ENCODE measurements around the gene RGS19.

Gene RGS19

GRCh38 chr20:64100946-64101688 is 21.8 kb upstream of the RGS19 start:
- ChIA-PET CTCF (interaction anchor here (1.4 to 2.2 kb wide), 3 partner anchors 10 to 16 kb away, joined by 4 to 7 read pairs (median 7); no protein-coding TSS in a partner anchor), POLR2A (no interaction called here)
- TF ChIP-seq CTCF (IDR thresholded peaks at IDR 0.05; ENCODE audit: insufficient read depth, low read length, missing control alignments), result no peak
- no peak overlapping the region for H3K4me3 ChIP-seq (ENCODE audit: low read depth, low read length)
- no peak for DNase-seq (ENCODE audit: low read depth, low spot score)

- no peak for DNase-seq (ENCODE audit: low read depth, low spot score)
- no peak for TF ChIP-seq CTCF (IDR thresholded peaks at IDR 0.05; ENCODE audit: insufficient read depth, low read length, missing control alignments)
- H3K4me3 ChIP-seq (ENCODE audit: low read depth, low read length), result no peak overlapping the region
- ChIA-PET POLR2A (no interaction called here), CTCF (interaction anchor here (1.1 to 2.2 kb wide), 3 partner anchors 15 to 21 kb away, joined by 3 to 7 read pairs (median 4); partner anchors contain the start of genes OPRL1 and RGS19)
Observed at GRCh38 chr20:64100566-64100888, 21.2 kb upstream of the RGS19 start.

- ChIA-PET CTCF (interaction anchor here (1.0 to 1.5 kb wide), 3 partner anchors 20 to 61 kb away, joined by 3 to 6 read pairs (median 4); partner anchors contain the start of genes OPRL1 and RGS19), POLR2A (no interaction called here)
- no peak for DNase-seq (ENCODE audit: low read depth, low spot score)
- H3K4me3 ChIP-seq (ENCODE audit: low read depth, low read length), result no peak overlapping the region
- no peak for TF ChIP-seq CTCF (IDR thresholded peaks at IDR 0.05; ENCODE audit: insufficient read depth, low read length, missing control alignments)
Observed at GRCh38 chr20:64099880-64100565, 20.7 kb upstream of the RGS19 start.

- no peak for DNase-seq (ENCODE audit: low read depth, low spot score)
- ChIA-PET POLR2A (no interaction called here), CTCF (interaction anchor here (1.0 to 1.5 kb wide), 3 partner anchors 20 to 60 kb away, joined by 3 to 6 read pairs (median 4); partner anchors contain the start of genes OPRL1 and RGS19)
- no peak for TF ChIP-seq CTCF (IDR thresholded peaks at IDR 0.05; ENCODE audit: insufficient read depth, low read length, missing control alignments)
- no peak overlapping the region for H3K4me3 ChIP-seq (ENCODE audit: low read depth, low read length)
Observed at GRCh38 chr20:64099086-64099786, 19.9 kb upstream of the RGS19 start.

GRCh38 chr20:64098471-64099013 is 19.2 kb upstream of the RGS19 start:
- ChIA-PET CTCF (interaction anchor here (1.5 kb wide), 1 partner anchor 21 kb away, joined by 6 read pairs; no protein-coding TSS in a partner anchor), POLR2A (no interaction called here)
- no peak overlapping the region for H3K4me3 ChIP-seq (ENCODE audit: low read depth, low read length)
- no peak for TF ChIP-seq CTCF (IDR thresholded peaks at IDR 0.05; ENCODE audit: insufficient read depth, low read length, missing control alignments)
- no peak for DNase-seq (ENCODE audit: low read depth, low spot score)

Data from AG04449 (cell line).